ENCODE measurements around the gene KYAT1.
"Not testable (repeated sequence)": the region's sequence is repeated elsewhere in the genome, so short reads cannot be mapped to it uniquely, and the experiment has no call there.

DNA sequence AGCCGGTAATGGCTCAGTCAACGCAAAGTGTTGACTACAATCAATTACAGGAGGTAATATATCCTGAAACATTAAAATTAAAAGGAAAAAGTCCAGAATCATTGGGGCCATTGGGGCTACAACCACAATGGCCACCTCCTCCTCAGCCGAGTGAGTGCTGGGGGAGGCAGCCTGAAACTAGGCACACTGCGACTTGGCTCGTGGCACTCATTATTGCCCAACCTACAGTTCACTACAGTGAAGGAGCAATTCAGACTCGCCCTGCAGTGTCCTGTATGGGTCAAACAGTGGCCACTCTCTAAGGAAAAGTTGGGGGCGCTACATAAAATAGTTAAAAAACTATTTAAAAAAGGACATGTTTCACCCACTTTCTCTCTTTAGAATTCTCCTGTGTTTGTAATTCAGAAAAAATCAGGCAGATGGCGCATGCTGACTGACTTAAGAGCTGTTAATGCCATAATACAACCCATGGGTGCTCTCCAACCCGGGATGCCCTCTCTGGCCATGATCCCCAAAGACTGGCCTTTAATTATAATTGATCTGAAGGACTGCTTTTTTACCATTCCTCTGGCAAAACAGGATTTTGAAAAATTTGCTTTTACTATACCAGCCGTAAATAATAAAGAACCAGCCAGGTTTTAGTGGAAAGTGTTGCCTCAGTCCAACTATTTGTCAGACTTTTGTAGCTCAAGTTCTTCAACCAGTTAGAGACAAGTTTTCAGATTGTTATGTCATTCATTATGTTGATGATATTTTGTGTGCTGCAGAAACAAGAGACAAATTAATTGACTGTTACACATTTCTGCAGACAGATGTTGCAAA is 29.8 kb downstream of the KYAT1 start:
- not testable (repeated sequence) for TF ChIP-seq POLR2A (IDR thresholded peaks at IDR 0.05; ENCODE audit: low read length); GATA1 (IDR thresholded peaks at IDR 0.05; ENCODE audit: low read depth, low read length)

Data from erythroblast (primary cell).